Measurements from ENCODE around the gene RCVRN. TPM values are rescaled to one million over a fixed set of nuclear protein-coding genes. Genes with fewer than 3 reads are reported as not detected.

RCVRN gene
- total RNA-seq, 1 donor from 2014 or later = not detected

DNA sequence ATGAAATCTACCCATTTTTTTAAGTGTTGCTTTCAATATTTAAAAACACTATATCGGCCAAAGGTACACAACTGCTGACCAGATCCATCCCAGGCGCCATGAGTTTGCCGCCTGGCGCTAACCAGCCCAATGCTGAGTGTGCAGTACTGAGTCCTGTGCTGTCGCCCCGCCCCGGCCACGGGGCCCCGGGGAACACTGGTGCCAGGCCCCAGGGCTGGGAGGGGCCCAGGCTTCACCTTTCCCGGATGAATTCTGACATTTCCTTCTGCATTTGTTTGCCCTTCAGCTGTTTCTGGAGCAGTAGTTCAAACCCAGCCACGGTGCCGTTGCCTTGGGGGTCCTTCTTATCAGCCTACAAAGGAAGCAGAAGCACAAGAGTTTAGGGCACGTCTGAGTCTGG, 37.8 kb upstream of the RCVRN start:
- DNase-seq (no peak), ATAC-seq (no peak)
- intact Hi-C loops (cut with DNase I) = no loop called here
- Histone ChIP-seq H3K4me1 (no peaks in the 10 kb centered on the region), H3K27ac (no peak overlapping the region), H3K27me3 (ENCODE audit: low read depth) (no peaks in the 10 kb centered on the region), H3K4me3 (no peak overlapping the region), H3K9me3 (no peaks in the 10 kb centered on the region), H3K36me3 (peaks cover 67% of the 10 kb centered on the region)
- TF ChIP-seq, protein P1, sequence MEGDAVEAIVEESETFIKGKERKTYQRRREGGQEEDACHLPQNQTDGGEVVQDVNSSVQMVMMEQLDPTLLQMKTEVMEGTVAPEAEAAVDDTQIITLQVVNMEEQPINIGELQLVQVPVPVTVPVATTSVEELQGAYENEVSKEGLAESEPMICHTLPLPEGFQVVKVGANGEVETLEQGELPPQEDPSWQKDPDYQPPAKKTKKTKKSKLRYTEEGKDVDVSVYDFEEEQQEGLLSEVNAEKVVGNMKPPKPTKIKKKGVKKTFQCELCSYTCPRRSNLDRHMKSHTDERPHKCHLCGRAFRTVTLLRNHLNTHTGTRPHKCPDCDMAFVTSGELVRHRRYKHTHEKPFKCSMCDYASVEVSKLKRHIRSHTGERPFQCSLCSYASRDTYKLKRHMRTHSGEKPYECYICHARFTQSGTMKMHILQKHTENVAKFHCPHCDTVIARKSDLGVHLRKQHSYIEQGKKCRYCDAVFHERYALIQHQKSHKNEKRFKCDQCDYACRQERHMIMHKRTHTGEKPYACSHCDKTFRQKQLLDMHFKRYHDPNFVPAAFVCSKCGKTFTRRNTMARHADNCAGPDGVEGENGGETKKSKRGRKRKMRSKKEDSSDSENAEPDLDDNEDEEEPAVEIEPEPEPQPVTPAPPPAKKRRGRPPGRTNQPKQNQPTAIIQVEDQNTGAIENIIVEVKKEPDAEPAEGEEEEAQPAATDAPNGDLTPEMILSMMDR (IDR thresholded peaks at IDR 0.05) = no peak

DNA sequence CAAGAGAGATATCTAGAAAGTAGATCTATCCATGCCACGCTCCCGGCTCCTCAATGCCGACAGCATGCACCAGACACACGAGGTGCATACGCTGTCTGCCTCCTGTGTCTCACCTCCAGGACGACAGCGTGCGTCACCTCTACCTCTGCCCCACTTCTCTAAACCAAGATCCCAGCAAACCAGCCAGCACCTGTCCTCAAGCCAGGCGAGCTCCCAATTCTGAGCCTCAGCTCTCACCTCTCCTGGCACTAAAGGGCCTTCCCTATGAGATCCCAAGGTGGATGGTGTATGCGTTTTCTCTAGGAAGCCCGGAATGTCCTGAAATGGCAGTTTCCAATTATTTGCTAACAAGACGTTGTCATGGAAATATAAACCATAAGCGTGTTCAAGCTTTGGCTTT, 36.2 kb upstream of the RCVRN start:
- TF ChIP-seq, protein P1 (IDR thresholded peaks at IDR 0.05) = no peak
- intact Hi-C loops (cut with DNase I) = no loop called here
- Histone ChIP-seq H3K36me3 (peaks cover 59% of the 10 kb centered on the region), H3K27ac (no peak overlapping the region), H3K9me3 (no peaks in the 10 kb centered on the region), H3K4me1 (no peaks in the 10 kb centered on the region), H3K4me3 (no peak overlapping the region), H3K27me3 (ENCODE audit: low read depth) (no peaks in the 10 kb centered on the region)
- ATAC-seq (no peak), DNase-seq (peak; percentile 11)

DNA sequence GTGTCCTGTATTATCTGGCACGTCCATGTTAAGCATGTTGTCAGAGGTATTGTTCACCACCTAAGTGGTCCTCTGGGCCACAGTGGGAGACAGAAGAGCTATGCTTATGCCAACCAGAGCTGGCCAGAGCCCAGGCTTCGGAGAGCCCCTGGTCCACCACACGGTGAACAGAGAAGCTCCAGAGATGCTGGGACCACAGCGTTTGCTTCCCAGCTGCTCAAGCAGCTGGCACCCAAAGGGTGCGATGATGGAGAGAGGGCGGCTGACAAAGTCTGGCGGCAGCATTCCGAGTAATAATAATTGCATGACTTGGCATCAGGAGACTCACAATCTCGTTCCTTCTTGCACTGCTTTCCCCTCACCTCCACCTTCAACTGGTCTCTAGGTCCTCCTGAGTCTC, 35.8 kb upstream of the RCVRN start:
- Histone ChIP-seq H3K4me3 (no peak overlapping the region), H3K27ac (no peak overlapping the region), H3K4me1 (no peaks in the 10 kb centered on the region), H3K36me3 (peaks cover 55% of the 10 kb centered on the region), H3K9me3 (no peaks in the 10 kb centered on the region), H3K27me3 (ENCODE audit: low read depth) (no peaks in the 10 kb centered on the region)
- ATAC-seq = no peak
- intact Hi-C loops (cut with DNase I) = no loop called here
- peak; percentile 24 for DNase-seq
- TF ChIP-seq, protein P1 (IDR thresholded peaks at IDR 0.05) = no peak

DNA sequence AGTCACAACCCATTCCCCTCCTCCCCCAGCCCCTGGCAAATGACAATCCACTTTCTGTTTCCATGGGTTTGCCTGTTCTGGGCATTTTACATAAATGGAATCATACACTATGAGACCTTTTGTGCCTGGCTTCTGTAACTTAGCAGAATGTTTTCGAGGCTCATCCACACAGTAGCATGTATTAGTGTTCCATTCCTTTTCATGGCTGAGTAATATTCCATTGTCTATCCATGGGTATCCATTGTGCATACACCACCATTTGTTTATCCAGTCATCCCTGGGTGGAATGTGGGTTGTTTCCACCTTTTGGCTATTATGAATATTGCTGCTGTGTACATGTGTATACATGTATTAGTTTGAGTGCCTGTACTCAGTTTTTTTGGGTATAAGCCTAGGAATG, 33.7 kb upstream of the RCVRN start:
- peaks cover 46% of the 10 kb centered on the region for H3K36me3 ChIP-seq
- ATAC-seq = no peak
- no peaks in the 10 kb centered on the region for H3K4me1 ChIP-seq
- H3K27ac ChIP-seq = no peak overlapping the region
- H3K9me3 ChIP-seq = no peaks in the 10 kb centered on the region
- no peak for DNase-seq
- intact Hi-C loops (cut with DNase I) = no loop called here
- H3K4me3 ChIP-seq = no peak overlapping the region
- H3K27me3 ChIP-seq (ENCODE audit: low read depth) = no peaks in the 10 kb centered on the region
- TF ChIP-seq, protein P1 (IDR thresholded peaks at IDR 0.05) = no peak

DNA sequence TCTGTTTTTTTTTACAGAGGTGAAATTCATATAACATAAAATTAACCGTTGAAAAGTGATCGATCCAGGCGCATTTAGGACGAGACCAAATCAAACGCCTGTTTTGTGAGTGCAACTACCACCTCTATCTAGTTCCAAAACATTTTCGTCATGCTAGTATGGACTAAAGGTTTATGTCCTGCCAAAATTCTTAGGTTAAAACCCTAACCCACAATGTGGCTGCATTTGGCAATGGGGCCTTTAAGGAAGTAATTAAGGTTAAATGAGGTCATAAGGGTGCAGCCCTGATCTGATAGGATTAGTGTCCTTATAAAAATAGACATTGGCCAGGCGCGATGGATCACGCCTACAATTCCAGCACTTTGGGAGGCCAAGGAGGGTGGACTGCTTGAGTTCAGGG, 32.8 kb upstream of the RCVRN start:
- H3K27ac ChIP-seq = peak overlapping the region; percentile 33

More for the DNA sequence above, 32.8 kb upstream of the RCVRN start:
- ATAC-seq (no peak), DNase-seq (no peak)
- Histone ChIP-seq H3K4me3 (no peak overlapping the region), H3K36me3 (peaks cover 46% of the 10 kb centered on the region), H3K9me3 (no peaks in the 10 kb centered on the region), H3K4me1 (no peaks in the 10 kb centered on the region), H3K27me3 (ENCODE audit: low read depth) (peaks cover 4% of the 10 kb centered on the region)
- TF ChIP-seq, protein P1 (IDR thresholded peaks at IDR 0.05) = no peak
- intact Hi-C loops (cut with DNase I) = no loop called here
